K562 (cell line): ENCODE measurements around the gene ZNF362. TPM values are rescaled to one million over a fixed set of nuclear protein-coding genes. Genes with fewer than 3 reads are reported as not detected.

Source experiments
- ATAC-seq: fragments of 200-7000 bp; cut with Tn5 transposase; 3 replicates; pipeline ENCODE4 v1.9.1; 2020; ENCODE audit warnings: moderate library complexity
- BruUV-seq: library from RNA; stranded (reverse); fragments of 400-500 nt; replicated peaks from 2 replicates; lab custom pipeline; 2021; lab: Mats Ljungman, UMichigan
- CTCF ChIA-PET: fragments of 300-600 bp; formaldehyde crosslinking; extraction: SDS; loops from one replicate; lab custom pipeline; 2021; ENCODE audit warnings: low intra/inter-chr PET ratio; lab: Yijun Ruan, JAX
- POLR2A ChIA-PET: fragments of 300-600, 350-650 bp; sonication (Branson Sonifier 250); formaldehyde crosslinking; extraction: SDS; loops from one replicate; lab custom pipeline; 2021; ENCODE audit warnings: antibody characterized with exemption, inconsistent platforms; lab: Yijun Ruan, JAX
- DNase-seq, 4 experiments: peaks; one replicate each; pipeline versions ENCODE4 v3.0.0 to v3.0.0-alpha.2; 2011 to 2018; ENCODE audit warnings: low spot score in 3 of 4, mixed read lengths in 3 of 4; ENCODE audit errors: extremely low read depth in 1 of 4
- FAIRE-seq: peaks from 2 replicates; lab custom pipeline; 2011; peaks lifted over from hg19 to GRCh38; lab: Jason Lieb, UNC
- H2AFZ ChIP-seq: 2 replicates; pipeline ENCODE4 v1.6.0; 2011; ENCODE audit warnings: low read depth, low read length, control low read depth, inconsistent platforms
- H3K27ac ChIP-seq: fragments of 200-600 bp; 3 replicates; pipeline ENCODE4 v1.8.0; 2011; ENCODE audit warnings: low read depth, mild to moderate bottlenecking, control low read depth, inconsistent platforms, low read length, moderate library complexity, mixed read lengths; ENCODE audit errors: extremely low read depth
- H3K27me3 ChIP-seq, 2 experiments: fragments of 300-600 bp in 1 of 2; 2 replicates in 1 of 2; 3 replicates in 1 of 2; pipeline versions ENCODE4 v1.6.0 to v1.8.0; 2011; ENCODE audit warnings: inconsistent platforms in 2 of 2, low read length in 2 of 2, mild to moderate bottlenecking in 1 of 2, mixed read lengths in 1 of 2, moderate library complexity in 1 of 2; ENCODE audit not compliant: control insufficient read depth in 2 of 2, insufficient read depth in 2 of 2
- H3K36me3 ChIP-seq: fragments of 300-600 bp; 3 replicates; pipeline ENCODE4 v1.8.0; 2011; ENCODE audit warnings: mild to moderate bottlenecking, low read length, inconsistent platforms; ENCODE audit not compliant: control insufficient read depth, insufficient read depth
- H3K4me1 ChIP-seq, 2 experiments: fragments of 200-600 bp in 1 of 2; replicated peaks in 1 of 2; 2 replicates in 1 of 2; 3 replicates in 1 of 2; pipeline versions ENCODE4 v1.5.1 to v1.8.0; 2011; ENCODE audit warnings: inconsistent platforms in 2 of 2, low read length in 2 of 2, mild to moderate bottlenecking in 1 of 2, mixed read lengths in 1 of 2, moderate library complexity in 1 of 2; ENCODE audit not compliant: control insufficient read depth in 2 of 2, insufficient read depth in 2 of 2
- H3K4me2 ChIP-seq: 2 replicates; pipeline ENCODE4 v1.6.1; 2011; ENCODE audit warnings: low read length, control low read depth, inconsistent platforms, mixed read lengths; ENCODE audit not compliant: insufficient read depth
- H3K4me3 ChIP-seq: fragments of 200-600 bp; sonication (generic), shearing (Covaris generic); 2 replicates; pipeline ENCODE4 v1.5.1; 2016; ENCODE audit warnings: control low read depth, inconsistent platforms
- H3K79me2 ChIP-seq: fragments of 200-600 bp; 3 replicates; pipeline ENCODE4 v1.8.0; 2011; ENCODE audit warnings: low read length, inconsistent platforms; ENCODE audit not compliant: control insufficient read depth, insufficient read depth
- H3K9ac ChIP-seq, 2 experiments: 2 replicates each; pipeline versions ENCODE4 v1.6.0 to v1.6.1; 2011; ENCODE audit warnings: low read depth in 2 of 2, low read length in 2 of 2, control low read depth in 1 of 2, inconsistent platforms in 1 of 2, mild to moderate bottlenecking in 1 of 2, mixed read lengths in 1 of 2; ENCODE audit not compliant: insufficient read depth in 1 of 2
- H3K9me1 ChIP-seq: one replicate; pipeline ENCODE4 v1.6.0; 2011; ENCODE audit warnings: inconsistent platforms, mild to moderate bottlenecking, low read length, moderate library complexity; ENCODE audit not compliant: control insufficient read depth, insufficient read depth
- H3K9me3 ChIP-seq: replicated peaks from 2 replicates; pipeline ENCODE4 v1.5.1; 2011; ENCODE audit warnings: low read depth, low read length, inconsistent platforms; ENCODE audit not compliant: control insufficient read depth, insufficient read depth
- H4K20me1 ChIP-seq: replicated peaks from 2 replicates; pipeline ENCODE4 v1.6.1; 2011; ENCODE audit warnings: low read length, inconsistent platforms, mixed read lengths; ENCODE audit not compliant: control insufficient read depth, insufficient read depth
- WGBS: fragments of 100-300 bp; shearing (Covaris generic); methylation state at CpG from one replicate; pipeline ENCODE4 v1.1.6; 2016; ENCODE audit warnings: low coverage, mixed read lengths; ENCODE audit not compliant: insufficient coverage; ENCODE audit errors: missing lambda C conversion rate; 5-methylcytosine and 5-hydroxymethylcytosine counted together
- in situ Hi-C: fragments of 300-500 bp; cut with MboI; formaldehyde crosslinking; loops from 4 replicates; pipeline ENCODE4 v1.15.0; 2018; ENCODE audit warnings: inconsistent platforms, mixed read lengths
- intact Hi-C: fragments of 100-400 bp; cut with micrococcal nuclease; formaldehyde crosslinking; loops from 2 replicates; pipeline ENCODE4 v1.14.2; 2022
- polyA plus RNA-seq, 8 experiments: library from polyadenylated mRNA; depleted of rRNA in 4 of 8; stranded (reverse) in 5 of 8; unstranded in 3 of 8; fragments of >200 nt; fragmentation: Nextera tagmentation in 2 of 8; fragmentation: Illumina TruSeq in 1 of 8; extraction: Ambion mirVana in 2 of 8; extraction: Trizol in 1 of 8; gene quantifications; 2 replicates each; pipeline versions ENCODE4 v1.2.1 to v1.2.3, GENCODE V29; 2011 to 2014; ENCODE audit warnings: inconsistent platforms in 1 of 8, missing spikeins in 1 of 8
- total RNA-seq, 7 experiments: library from RNA; depleted of rRNA in 6 of 7; stranded (reverse); fragments of >200 nt in 6 of 7; fragmentation: Illumina TruSeq in 2 of 7; extraction: Trizol in 2 of 7; gene quantifications; 2 replicates each; pipeline versions ENCODE4 v1.2.1 to v1.2.3, GENCODE V29; 2011 to 2021; ENCODE audit warnings: low replicate concordance in 1 of 7
- TF ChIP-seq, protein P1 (sequence below): fragments of 450-650 bp; IDR thresholded peaks from 2 replicates; pipeline ENCODE4 v1.7.1; 2018; ENCODE audit warnings: mild to moderate bottlenecking, low read depth; ENCODE audit not compliant: partially characterized antibody

The ZNF362 gene
- total and polyA plus RNA-seq, 9 of the 15 experiments (the other 6 are each of a cell fraction or from before 2014, with no cell fraction given) = 0.01 to 1.1 (median 0.35) TPM; not detected in 1

- H3K9me1 ChIP-seq = no peaks in the 10 kb centered on the region
- no peak overlapping the region for H3K4me2 ChIP-seq
- peaks cover 0 to 6% of the 10 kb centered on the region in 2 experiments; a peak in 1 of 5 replicates for H3K4me1 ChIP-seq
- no peaks in the 10 kb centered on the region for H3K79me2 ChIP-seq
- peaks cover 6 to 48% of the 10 kb centered on the region in 2 experiments; a peak in 4 of 5 replicates for H3K27me3 ChIP-seq
- H3K9ac ChIP-seq = no peak overlapping the region
- POLR2A ChIA-PET = interaction anchor here (0.6 kb wide), 1 partner anchor 155 kb away, joined by 3 read pairs; no protein-coding TSS in a partner anchor
- TF ChIP-seq, protein P1, sequence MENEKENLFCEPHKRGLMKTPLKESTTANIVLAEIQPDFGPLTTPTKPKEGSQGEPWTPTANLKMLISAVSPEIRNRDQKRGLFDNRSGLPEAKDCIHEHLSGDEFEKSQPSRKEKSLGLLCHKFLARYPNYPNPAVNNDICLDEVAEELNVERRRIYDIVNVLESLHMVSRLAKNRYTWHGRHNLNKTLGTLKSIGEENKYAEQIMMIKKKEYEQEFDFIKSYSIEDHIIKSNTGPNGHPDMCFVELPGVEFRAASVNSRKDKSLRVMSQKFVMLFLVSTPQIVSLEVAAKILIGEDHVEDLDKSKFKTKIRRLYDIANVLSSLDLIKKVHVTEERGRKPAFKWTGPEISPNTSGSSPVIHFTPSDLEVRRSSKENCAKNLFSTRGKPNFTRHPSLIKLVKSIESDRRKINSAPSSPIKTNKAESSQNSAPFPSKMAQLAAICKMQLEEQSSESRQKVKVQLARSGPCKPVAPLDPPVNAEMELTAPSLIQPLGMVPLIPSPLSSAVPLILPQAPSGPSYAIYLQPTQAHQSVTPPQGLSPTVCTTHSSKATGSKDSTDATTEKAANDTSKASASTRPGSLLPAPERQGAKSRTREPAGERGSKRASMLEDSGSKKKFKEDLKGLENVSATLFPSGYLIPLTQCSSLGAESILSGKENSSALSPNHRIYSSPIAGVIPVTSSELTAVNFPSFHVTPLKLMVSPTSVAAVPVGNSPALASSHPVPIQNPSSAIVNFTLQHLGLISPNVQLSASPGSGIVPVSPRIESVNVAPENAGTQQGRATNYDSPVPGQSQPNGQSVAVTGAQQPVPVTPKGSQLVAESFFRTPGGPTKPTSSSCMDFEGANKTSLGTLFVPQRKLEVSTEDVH = no peak
- TF ChIP-seq, all 486 proteins: peak for 0
- in situ Hi-C loops = no loop called here
- CTCF ChIA-PET = no interaction called here
- no peak for FAIRE-seq
- Histone ChIP-seq H4K20me1 (no peaks in the 10 kb centered on the region), H2AFZ (no peak overlapping the region), H3K27ac (no peak overlapping the region), H3K9me3 (no peaks in the 10 kb centered on the region), H3K36me3 (no peaks in the 10 kb centered on the region), H3K4me3 (no peak overlapping the region)
- intact Hi-C loops = no loop called here
- WGBS = 6% methylated on average over 4 of the region's 4 CpGs
- no peak for ATAC-seq
- no peak for DNase-seq
- no TSS peak for BruUV-seq
Observed at GRCh38 chr1:33301273-33301984, 45.1 kb downstream of the ZNF362 start.
